IgD-negative memory B cell (primary cell): Measurements from ENCODE around the gene LRRC8B. TPM values are rescaled to one million over a fixed set of nuclear protein-coding genes. Genes with fewer than 3 reads are reported as not detected.
A peak's percentile ranks its signal among the peaks of the same experiment; 100 is the strongest.

Experiments used
- H3K27ac Mint-ChIP-seq, 3 donors: one replicate each; pipeline ENCODE4 v1.8.0; 2020 to 2022; ENCODE audit warnings: mild to moderate bottlenecking in 3 of 3, mixed read lengths in 3 of 3, moderate library complexity in 1 of 3
- H3K27me3 Mint-ChIP-seq: one replicate; pipeline ENCODE4 v1.8.0; 2021; ENCODE audit warnings: mixed read lengths
- H3K36me3 Mint-ChIP-seq: one replicate; pipeline ENCODE4 v1.8.0; 2020; ENCODE audit warnings: mild to moderate bottlenecking, mixed read lengths
- H3K4me1 Mint-ChIP-seq, 3 donors: one replicate each; pipeline ENCODE4 v1.8.0; 2020 to 2022; ENCODE audit warnings: mixed read lengths in 3 of 3, mild to moderate bottlenecking in 1 of 3
- H3K4me3 Mint-ChIP-seq, 4 donors: one replicate each; pipeline ENCODE4 v1.8.0; 2020 to 2022; ENCODE audit warnings: mild to moderate bottlenecking in 4 of 4, mixed read lengths in 4 of 4, moderate library complexity in 3 of 4
- H3K9me3 Mint-ChIP-seq, 3 donors: one replicate each; pipeline ENCODE4 v1.8.0; 2020 to 2021; ENCODE audit warnings: mixed read lengths in 3 of 3, mild to moderate bottlenecking in 1 of 3
- polyA plus RNA-seq: library from polyadenylated mRNA; unstranded; fragments of 300-500 nt; fragmentation: Illumina TruSeq; gene quantifications from one replicate; pipeline ENCODE4 v1.2.3, GENCODE V29; 2021

Gene LRRC8B
- polyA plus RNA-seq, 1 donor from 2014 or later: 12.6 TPM

DNA sequence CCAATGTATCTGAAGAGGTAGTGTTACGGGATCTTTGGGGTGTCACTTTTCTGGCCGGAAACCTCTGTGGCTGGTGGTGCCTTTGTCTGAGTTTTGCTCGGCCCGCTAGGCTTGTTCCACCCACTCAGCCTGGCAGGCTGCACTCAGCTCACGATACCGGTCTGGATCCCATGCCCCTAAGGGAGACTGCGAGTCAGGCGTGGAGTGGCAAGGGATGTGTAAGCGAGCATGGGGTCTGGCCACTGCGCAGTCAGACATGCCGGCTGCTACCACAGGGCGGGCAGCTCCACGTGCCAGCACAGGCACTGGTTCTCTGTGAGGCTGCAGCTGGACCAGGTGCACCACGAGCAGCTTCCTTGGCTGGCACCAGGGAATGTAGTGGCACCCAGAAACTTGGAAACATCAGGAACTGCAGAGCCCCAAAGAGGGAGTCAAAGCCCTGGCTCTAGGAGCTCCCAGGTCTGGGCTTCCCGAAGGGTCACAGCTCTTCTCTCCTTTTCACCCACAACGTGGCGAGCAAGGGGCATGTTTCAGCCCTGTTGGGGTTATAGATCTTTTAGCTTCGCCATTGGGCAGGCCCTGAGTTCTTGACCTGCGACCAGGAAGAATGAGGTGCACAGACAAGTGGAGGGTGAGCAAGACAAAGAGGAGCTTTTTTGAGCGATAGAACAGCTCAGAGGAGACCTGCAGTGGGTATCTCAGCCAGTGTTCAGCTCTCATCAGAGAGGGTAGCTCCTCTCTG is 84.5 kb downstream of the LRRC8B start:
- peaks cover 35 to 38% (median 37%) of the 10 kb centered on the region in 3 donors for H3K4me1 Mint-ChIP-seq
- H3K27ac Mint-ChIP-seq: peak overlapping the region; percentile 39 to 88 (median 82)
- H3K4me3 Mint-ChIP-seq: peak overlapping the region in 2 of 4 donors; percentile 79

DNA sequence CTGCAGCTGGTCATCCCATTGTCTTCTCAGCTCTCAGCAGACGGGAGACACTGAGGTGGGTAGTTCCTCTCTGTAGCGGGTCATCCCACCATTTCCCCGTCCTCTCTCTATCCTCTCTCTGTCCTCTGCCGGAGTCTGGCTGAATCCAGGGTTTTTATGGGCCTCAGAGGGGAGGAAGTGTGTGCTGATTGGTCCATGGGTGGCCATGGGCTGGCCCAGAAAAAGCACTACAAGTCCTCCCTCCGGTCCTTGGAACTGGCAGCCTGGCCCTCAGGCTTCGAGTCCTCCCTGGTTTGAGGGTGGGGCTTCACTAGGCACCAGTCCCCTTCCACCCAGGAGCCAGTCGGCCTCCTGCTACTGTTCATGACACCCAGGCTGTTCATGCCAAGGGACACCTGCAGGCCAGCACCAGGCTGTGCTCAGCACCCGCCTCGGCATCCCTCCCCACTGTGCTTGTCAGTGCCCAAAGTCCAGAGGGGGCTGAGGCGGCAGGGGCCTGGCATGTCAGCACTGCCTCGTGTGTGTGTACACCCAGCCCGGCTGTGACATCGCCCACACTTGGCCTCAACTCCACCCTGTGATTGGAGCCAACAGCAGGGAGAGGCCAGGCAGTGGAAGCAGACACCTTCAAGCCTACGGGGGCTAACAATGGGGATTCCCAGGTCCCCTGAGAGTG is 85.3 kb downstream of the LRRC8B start:
- Mint-ChIP-seq H3K4me1 (peaks cover 35 to 38% (median 37%) of the 10 kb centered on the region in 3 donors), H3K4me3 (peak overlapping the region in 2 of 4 donors; percentile 14 to 68), H3K27me3 (no peaks in the 10 kb centered on the region), H3K36me3 (peaks cover 6% of the 10 kb centered on the region), H3K9me3 (no peaks in the 10 kb centered on the region), H3K27ac (peak overlapping the region; percentile 29 to 82 (median 39))

More for the DNA sequence above, 84.5 kb downstream of the LRRC8B start:
- Mint-ChIP-seq H3K27me3 (no peaks in the 10 kb centered on the region), H3K36me3 (peaks cover 6% of the 10 kb centered on the region), H3K9me3 (no peaks in the 10 kb centered on the region)

DNA sequence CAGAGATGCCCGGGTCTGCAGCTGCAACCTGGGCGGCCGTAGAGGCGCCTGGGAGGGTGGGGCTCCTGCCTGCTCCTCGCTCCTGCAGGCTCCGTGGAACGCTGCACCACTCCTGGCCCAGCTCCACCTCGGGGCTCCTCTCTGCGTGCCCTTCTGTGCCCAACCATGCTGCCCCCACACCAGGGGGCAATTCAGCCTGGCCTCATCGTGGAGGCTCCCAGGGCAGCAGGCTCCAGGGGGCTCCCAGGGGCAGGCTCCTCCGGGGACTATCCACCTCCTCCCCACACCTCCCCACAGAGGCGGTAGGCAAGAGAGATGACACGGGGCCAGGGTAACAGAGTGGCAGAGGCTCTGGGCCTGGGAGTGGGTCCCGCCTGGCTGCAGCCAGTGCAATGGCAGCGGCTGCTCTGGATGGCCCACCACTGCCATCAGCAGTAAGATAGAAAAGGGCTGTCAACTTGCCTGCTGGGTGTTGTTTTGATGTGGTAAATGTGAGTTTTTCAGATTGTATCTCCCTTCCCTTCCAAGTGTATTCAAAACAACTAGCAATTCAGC is 85.9 kb downstream of the LRRC8B start:
- H3K27ac Mint-ChIP-seq: peak overlapping the region in 1 of 3 donors; percentile 0
- peak overlapping the region in 2 of 4 donors; percentile 4 to 68 for H3K4me3 Mint-ChIP-seq
- peaks cover 32 to 38% (median 37%) of the 10 kb centered on the region in 3 donors for H3K4me1 Mint-ChIP-seq
- H3K36me3 Mint-ChIP-seq: peaks cover 6% of the 10 kb centered on the region
- H3K9me3 Mint-ChIP-seq: no peaks in the 10 kb centered on the region
- H3K27me3 Mint-ChIP-seq: no peaks in the 10 kb centered on the region

DNA sequence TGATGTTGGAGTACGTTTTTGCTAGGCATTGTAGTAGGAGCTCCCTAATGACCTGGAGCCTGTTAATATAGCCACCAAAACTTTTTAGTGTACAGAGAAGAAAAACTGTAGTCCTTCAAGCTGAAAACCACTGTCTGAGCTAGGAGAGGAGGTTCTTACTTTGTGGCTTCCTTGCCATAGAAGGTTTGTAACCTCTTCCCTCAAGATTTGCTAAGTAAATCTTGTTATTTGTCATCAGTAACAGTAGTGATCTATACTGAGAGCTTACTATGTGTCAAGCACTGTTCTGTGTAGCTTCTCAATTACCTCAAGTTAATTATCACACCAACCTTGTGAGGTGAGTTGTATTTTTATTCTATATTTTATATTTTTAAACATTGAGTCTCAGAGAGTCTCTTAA is 87.1 kb downstream of the LRRC8B start:
- H3K4me1 Mint-ChIP-seq: peaks cover 29 to 34% (median 30%) of the 10 kb centered on the region in 3 donors
- peak overlapping the region in 1 of 3 donors; percentile 53 for H3K27ac Mint-ChIP-seq
- peak overlapping the region in 1 of 4 donors; percentile 34 for H3K4me3 Mint-ChIP-seq
- no peaks in the 10 kb centered on the region for H3K9me3 Mint-ChIP-seq
- no peaks in the 10 kb centered on the region for H3K27me3 Mint-ChIP-seq
- H3K36me3 Mint-ChIP-seq: peaks cover 10% of the 10 kb centered on the region

DNA sequence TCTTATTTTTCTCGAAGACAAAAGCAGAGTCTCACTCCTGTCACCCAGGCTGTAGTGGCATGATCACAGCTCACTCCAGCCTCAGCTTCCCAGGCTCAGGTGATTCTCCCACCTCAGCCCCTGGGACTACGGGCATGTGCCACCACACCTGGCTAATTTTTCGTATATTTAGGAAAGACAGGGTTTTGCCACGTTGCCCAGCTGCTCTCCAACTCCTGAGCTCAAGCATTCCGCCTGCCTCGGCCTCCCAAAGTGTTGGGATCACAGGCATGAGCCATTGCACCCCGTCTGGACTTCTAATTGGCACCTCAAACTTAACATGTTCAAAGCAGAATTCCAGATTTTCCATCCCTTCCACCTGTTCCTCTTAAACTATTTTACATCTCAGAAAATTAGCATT is 89.3 kb downstream of the LRRC8B start:
- H3K9me3 Mint-ChIP-seq: peaks cover 0 to 5% (median 2%) of the 10 kb centered on the region in 3 donors
- no peaks in the 10 kb centered on the region for H3K27me3 Mint-ChIP-seq
- H3K4me3 Mint-ChIP-seq: no peak overlapping the region
- H3K4me1 Mint-ChIP-seq: peaks cover 12 to 20% (median 18%) of the 10 kb centered on the region in 3 donors
- H3K27ac Mint-ChIP-seq: peak overlapping the region in 2 of 3 donors; percentile 85 to 86
- peaks cover 19% of the 10 kb centered on the region for H3K36me3 Mint-ChIP-seq

DNA sequence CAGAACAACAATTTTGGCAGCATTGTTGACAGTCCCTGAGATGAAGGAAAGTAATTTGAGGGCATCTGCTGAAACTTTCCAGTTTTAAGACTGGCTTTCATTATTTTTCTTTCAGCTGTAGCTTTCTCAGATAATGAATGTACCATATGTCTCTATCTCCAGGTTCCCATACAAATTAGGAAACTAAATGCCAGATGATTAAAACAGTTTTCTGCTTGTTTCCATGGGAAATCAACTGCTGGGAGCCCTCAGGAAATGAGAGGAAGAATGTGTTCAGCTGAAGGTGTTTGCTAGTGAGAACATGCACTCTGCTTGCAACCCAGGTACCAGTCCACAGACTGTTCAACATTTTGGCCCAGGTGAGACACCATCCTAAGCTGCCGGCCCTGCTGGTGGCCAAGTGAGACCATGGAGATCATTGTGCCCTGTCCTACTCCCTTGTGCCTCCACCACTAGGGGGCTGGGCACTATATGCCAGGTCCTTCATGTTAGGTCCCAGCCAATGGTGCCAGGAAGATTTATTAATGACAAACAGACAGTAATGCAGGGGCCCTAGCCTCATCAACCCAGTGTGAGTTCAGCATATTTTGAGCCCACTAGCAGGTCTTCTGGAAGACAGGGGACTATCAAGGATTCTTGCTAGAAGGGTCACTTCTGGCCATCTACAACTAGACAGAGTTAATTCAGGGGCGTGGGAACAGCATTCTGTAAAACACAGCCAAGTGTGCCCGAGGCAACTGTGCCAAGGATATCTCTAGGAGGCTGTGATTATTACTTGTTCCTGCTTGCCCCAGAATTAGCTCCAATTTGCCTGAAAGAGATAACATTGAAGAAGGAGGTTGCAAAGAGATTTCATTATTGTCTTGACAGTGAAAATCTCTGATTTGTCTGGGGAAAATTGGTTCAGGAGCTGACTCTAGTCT is 91.3 kb downstream of the LRRC8B start:
- H3K27ac Mint-ChIP-seq: peak overlapping the region in 1 of 3 donors; percentile 40
- H3K27me3 Mint-ChIP-seq: no peaks in the 10 kb centered on the region
- H3K9me3 Mint-ChIP-seq: peaks cover 0 to 5% (median 2%) of the 10 kb centered on the region in 3 donors
- peaks cover 8 to 14% (median 11%) of the 10 kb centered on the region in 3 donors for H3K4me1 Mint-ChIP-seq
- no peak overlapping the region for H3K4me3 Mint-ChIP-seq
- peaks cover 13% of the 10 kb centered on the region for H3K36me3 Mint-ChIP-seq

DNA sequence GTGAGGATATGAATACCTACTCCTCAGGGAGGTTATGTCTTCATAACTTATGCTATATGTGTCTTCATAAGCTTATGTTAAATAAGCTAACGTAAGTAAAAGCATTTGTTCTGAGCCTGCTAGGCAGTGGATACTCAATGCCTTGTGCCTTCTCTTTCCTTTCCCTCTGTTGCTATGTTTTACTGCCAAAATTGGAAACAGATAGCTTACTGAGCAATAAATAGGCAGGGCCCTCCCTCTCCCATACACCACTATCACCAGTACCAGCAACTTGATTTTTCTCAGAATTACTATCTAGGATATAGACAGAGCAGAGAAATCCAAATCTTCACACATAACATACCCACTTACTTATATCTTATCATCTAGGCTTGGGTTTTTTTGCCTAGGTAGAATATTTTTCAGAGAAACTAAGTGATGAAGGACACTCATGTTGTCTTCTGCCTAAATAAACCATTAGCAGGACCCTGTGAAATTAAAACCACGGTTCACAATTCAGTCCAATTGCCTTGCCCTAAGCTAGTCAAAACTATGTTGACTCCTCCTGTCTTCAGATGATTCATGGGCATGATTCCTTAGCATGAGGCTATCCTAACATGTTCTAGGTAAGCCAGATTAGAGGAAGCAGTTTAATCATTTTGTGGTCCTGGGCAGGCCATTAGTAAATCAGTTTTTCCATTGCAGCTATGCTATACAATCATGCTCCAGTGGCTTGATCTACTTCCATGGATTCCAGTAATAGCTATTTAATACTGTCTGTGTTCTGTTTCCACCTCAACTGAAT is 92.4 kb downstream of the LRRC8B start:
- peaks cover 0 to 5% (median 2%) of the 10 kb centered on the region in 3 donors for H3K9me3 Mint-ChIP-seq
- H3K27me3 Mint-ChIP-seq: no peaks in the 10 kb centered on the region
- peaks cover 16% of the 10 kb centered on the region for H3K36me3 Mint-ChIP-seq
- no peak overlapping the region for H3K4me3 Mint-ChIP-seq
- peak overlapping the region in 1 of 3 donors; percentile 40 for H3K27ac Mint-ChIP-seq
- peaks cover 3 to 8% (median 3%) of the 10 kb centered on the region in 3 donors for H3K4me1 Mint-ChIP-seq

DNA sequence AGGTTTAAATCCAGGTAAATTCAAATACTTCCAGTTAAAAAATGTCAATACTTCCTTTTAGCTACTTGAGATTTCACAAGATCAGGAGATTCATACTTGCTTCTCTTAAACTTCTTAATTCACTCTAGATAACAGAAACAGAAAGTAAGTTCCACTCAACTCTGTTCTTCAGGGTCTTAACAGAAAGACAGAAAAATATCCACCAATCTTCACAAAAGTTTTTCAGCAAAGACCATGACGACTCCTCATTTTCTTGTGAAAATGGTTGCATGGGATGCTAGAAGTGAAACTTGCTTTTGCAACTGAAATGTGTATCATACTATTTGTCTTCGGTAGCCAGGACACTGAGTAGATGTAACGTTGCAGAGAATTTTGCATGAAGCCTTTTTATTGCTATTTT is 96.0 kb downstream of the LRRC8B start:
- H3K4me1 Mint-ChIP-seq: peaks cover 0 to 3% (median 2%) of the 10 kb centered on the region in 3 donors

DNA sequence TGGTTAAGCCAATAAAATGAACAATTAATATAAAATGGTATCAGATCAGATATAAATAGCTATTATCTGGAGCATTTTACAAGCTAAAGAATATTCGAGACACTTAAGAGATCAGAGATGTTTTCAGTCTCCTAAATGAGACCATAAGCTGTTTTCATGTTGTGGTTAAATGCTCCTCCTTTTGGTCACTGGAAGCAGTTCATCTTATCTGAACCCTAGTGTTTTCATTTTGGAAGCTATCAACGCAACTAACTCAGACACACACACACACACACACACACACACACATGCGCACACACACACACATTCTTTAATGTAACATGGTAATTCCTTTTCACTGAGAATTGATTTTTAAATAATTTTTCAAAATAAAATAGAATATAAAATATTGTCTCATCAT is 98.3 kb downstream of the LRRC8B start:
- Mint-ChIP-seq H3K27ac (no peak overlapping the region), H3K4me3 (no peak overlapping the region), H3K36me3 (peaks cover 13% of the 10 kb centered on the region), H3K4me1 (peaks cover 6 to 16% (median 13%) of the 10 kb centered on the region in 3 donors), H3K27me3 (no peaks in the 10 kb centered on the region), H3K9me3 (no peaks in the 10 kb centered on the region)

More for the DNA sequence above, 96.0 kb downstream of the LRRC8B start:
- no peak overlapping the region for H3K27ac Mint-ChIP-seq
- H3K36me3 Mint-ChIP-seq: peaks cover 19% of the 10 kb centered on the region
- H3K9me3 Mint-ChIP-seq: peaks cover 0 to 5% (median 2%) of the 10 kb centered on the region in 3 donors
- H3K4me3 Mint-ChIP-seq: no peak overlapping the region
- H3K27me3 Mint-ChIP-seq: no peaks in the 10 kb centered on the region

DNA sequence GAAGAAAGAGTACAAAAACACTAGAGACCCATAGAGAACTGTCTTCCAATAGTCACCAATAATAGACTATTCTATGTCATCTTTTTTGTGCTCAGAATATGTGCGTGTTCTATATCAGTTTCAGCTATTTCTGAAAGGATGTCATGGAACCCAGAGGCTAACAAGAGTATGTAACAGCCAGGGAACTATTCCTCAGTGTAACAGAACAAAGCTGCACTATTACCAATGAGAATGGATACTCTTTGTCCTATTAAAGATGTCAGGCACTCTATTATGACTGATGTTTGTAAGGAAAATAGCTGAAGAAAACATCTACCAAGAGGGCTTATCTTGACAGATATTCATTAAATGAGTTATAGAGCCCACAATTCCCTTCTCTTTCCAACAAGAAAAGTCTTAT is 99.7 kb downstream of the LRRC8B start:
- Mint-ChIP-seq H3K9me3 (no peaks in the 10 kb centered on the region), H3K36me3 (peaks cover 7% of the 10 kb centered on the region), H3K4me1 (peaks cover 11 to 22% (median 21%) of the 10 kb centered on the region in 3 donors), H3K27ac (peak overlapping the region in 1 of 3 donors; percentile 25), H3K27me3 (no peaks in the 10 kb centered on the region), H3K4me3 (no peak overlapping the region)

DNA sequence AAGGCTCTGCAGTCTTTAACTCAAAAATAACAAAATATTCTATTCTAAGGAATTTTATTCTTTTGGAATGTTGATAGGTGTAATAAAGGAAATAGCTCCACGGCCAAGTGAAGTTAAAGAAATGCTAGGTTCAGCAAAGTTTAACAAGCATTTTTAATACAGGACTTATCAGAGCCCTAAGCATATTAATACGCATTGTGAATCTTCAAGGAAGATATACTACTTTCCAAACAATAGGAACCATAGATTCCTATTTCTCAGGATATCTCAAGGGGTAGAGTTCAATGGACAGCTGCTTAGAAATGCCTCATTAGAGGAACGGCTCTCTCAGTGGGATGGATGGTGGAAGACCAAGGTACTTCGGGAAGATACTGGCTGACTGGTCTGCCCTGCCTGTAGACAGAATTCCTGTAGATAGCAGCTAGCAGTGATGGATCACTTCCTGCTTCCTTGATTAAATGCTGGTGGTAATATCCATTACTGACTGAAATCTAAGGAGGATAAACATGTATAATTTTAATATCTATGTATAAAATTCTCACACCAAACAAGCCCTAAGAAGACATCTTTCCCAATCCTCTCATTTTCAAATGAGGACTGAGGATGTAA is 100.2 kb downstream of the LRRC8B start:
- Mint-ChIP-seq H3K4me3 (no peak overlapping the region), H3K9me3 (no peaks in the 10 kb centered on the region), H3K36me3 (peaks cover 7% of the 10 kb centered on the region), H3K27me3 (no peaks in the 10 kb centered on the region), H3K27ac (peak overlapping the region in 2 of 3 donors; percentile 5 to 25), H3K4me1 (peaks cover 11 to 22% (median 22%) of the 10 kb centered on the region in 3 donors)

DNA sequence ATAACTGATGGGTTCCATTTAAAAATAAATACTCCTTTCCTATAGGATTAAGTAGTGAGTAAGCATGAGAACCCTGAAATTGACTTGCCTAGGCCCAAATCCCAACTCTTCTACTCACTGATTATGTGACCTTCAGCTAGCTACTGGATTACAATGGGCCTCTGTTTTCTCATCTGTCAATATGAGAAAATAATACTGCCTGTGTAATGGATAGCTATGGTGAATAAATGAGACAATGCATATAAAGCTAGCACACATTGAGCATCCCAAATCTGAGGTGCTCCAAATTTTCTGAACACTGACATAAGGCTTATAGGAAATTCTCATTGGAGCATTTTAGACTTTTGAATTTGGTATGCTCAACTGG is 103.0 kb downstream of the LRRC8B start:
- H3K4me3 Mint-ChIP-seq: peak overlapping the region in 1 of 4 donors; percentile 67
- no peak overlapping the region for H3K27ac Mint-ChIP-seq
- H3K9me3 Mint-ChIP-seq: no peaks in the 10 kb centered on the region
- H3K27me3 Mint-ChIP-seq: no peaks in the 10 kb centered on the region
- peaks cover 3% of the 10 kb centered on the region for H3K36me3 Mint-ChIP-seq
- peaks cover 19 to 36% (median 35%) of the 10 kb centered on the region in 3 donors for H3K4me1 Mint-ChIP-seq

DNA sequence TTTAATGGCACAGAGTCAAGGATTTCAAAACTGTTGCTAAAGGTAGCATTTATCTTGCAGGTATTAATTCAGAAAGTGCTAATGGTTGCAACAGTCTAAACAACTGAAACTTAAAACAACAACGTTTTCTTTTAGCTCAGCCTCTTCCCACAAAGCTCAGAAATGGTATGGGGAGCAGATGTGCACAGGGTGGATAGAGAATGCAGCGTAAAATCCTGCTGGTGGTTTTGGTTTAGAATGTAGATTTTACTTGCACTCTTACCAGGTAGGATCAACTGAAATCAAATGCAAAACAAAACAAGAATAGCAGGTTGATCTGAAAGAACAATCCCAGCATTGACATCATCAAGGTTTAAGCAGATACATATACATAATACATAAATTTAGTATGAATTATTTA is 104.5 kb downstream of the LRRC8B start:
- Mint-ChIP-seq H3K4me1 (peaks cover 23 to 39% (median 38%) of the 10 kb centered on the region in 3 donors), H3K9me3 (no peaks in the 10 kb centered on the region), H3K27ac (no peak overlapping the region), H3K36me3 (peaks cover 3% of the 10 kb centered on the region), H3K4me3 (peak overlapping the region in 1 of 4 donors; percentile 31), H3K27me3 (no peaks in the 10 kb centered on the region)
